ENCODE results near the gene MTCL3.
"Not testable (repeated sequence)": the region's sequence is repeated elsewhere in the genome, so short reads cannot be mapped to it uniquely, and the experiment has no call there.

Gene MTCL3

GRCh38 chr6:127439718-127440117 is 79.4 kb downstream of the MTCL3 start:
- no peak overlapping the region for H3K4me3 ChIP-seq
- no peak for DNase-seq (ENCODE audit: low spot score)
- TF ChIP-seq, protein P1, sequence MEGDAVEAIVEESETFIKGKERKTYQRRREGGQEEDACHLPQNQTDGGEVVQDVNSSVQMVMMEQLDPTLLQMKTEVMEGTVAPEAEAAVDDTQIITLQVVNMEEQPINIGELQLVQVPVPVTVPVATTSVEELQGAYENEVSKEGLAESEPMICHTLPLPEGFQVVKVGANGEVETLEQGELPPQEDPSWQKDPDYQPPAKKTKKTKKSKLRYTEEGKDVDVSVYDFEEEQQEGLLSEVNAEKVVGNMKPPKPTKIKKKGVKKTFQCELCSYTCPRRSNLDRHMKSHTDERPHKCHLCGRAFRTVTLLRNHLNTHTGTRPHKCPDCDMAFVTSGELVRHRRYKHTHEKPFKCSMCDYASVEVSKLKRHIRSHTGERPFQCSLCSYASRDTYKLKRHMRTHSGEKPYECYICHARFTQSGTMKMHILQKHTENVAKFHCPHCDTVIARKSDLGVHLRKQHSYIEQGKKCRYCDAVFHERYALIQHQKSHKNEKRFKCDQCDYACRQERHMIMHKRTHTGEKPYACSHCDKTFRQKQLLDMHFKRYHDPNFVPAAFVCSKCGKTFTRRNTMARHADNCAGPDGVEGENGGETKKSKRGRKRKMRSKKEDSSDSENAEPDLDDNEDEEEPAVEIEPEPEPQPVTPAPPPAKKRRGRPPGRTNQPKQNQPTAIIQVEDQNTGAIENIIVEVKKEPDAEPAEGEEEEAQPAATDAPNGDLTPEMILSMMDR (IDR thresholded peaks at IDR 0.05): no peak
- ATAC-seq (ENCODE audit: insufficient number of reproducible peaks, low FRiP score, low read depth): no peak
- no peaks in the 10 kb centered on the region for H3K36me3 ChIP-seq
- no peaks in the 10 kb centered on the region for H3K4me1 ChIP-seq (ENCODE audit: control insufficient read depth in 1 of 2, low read depth in 2 of 2)
- no peak overlapping the region for H3K27ac ChIP-seq
- H3K9me3 ChIP-seq: no peaks in the 10 kb centered on the region
- no peaks in the 10 kb centered on the region for H3K27me3 ChIP-seq (replicated peaks; ENCODE audit: insufficient read depth)

- TF ChIP-seq, protein P1 (IDR thresholded peaks at IDR 0.05): no peak
These were observed 82.5 kb downstream of the MTCL3 start for GRCh38 chr6:127436578-127437110.

GRCh38 chr6:127435626-127436220 is 83.4 kb downstream of the MTCL3 start:
- DNase-seq (ENCODE audit: low spot score) (no peak), ATAC-seq (ENCODE audit: insufficient number of reproducible peaks, low FRiP score, low read depth) (no peak)
- Histone ChIP-seq H3K27me3 (replicated peaks; ENCODE audit: insufficient read depth) (no peaks in the 10 kb centered on the region), H3K27ac (no peak overlapping the region), H3K4me3 (no peak overlapping the region), H3K4me1 (ENCODE audit: control insufficient read depth in 1 of 2, low read depth in 2 of 2) (no peaks in the 10 kb centered on the region), H3K9me3 (no peaks in the 10 kb centered on the region), H3K36me3 (no peaks in the 10 kb centered on the region)
- TF ChIP-seq, protein P1 (IDR thresholded peaks at IDR 0.05): no peak

More at GRCh38 chr6:127436578-127437110, 82.5 kb downstream of the MTCL3 start:
- no peaks in the 10 kb centered on the region for H3K27me3 ChIP-seq (replicated peaks; ENCODE audit: insufficient read depth)
- H3K36me3 ChIP-seq: no peaks in the 10 kb centered on the region
- no peaks in the 10 kb centered on the region for H3K4me1 ChIP-seq (ENCODE audit: control insufficient read depth in 1 of 2, low read depth in 2 of 2)
- no peaks in the 10 kb centered on the region for H3K9me3 ChIP-seq
- DNase-seq (ENCODE audit: low spot score) (no peak), ATAC-seq (ENCODE audit: insufficient number of reproducible peaks, low FRiP score, low read depth) (no peak)
- no peak overlapping the region for H3K4me3 ChIP-seq
- H3K27ac ChIP-seq: no peak overlapping the region

DNA sequence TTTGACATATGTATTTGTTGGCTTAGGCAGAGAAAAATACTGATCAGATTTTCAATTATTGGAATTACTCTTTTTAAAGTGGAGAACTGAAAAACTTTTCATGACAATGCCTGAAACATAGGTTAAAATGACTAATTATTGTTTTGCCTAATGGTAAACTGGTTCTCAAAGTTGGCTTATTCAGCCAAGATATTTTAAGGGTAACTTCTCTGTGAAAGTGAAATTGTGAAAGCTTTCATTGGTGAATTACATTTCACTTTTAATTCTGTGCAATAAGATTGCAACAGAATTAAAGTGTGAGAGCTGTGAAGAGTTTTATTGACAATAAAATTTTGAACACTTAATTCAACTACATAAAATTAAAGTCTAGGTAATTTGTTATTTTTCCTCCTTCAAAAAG is 84.5 kb downstream of the MTCL3 start:
- no peak for DNase-seq (ENCODE audit: low spot score)

GRCh38 chr6:127428562-127428961 is 90.6 kb downstream of the MTCL3 start:
- not testable (repeated sequence) for ATAC-seq (ENCODE audit: insufficient number of reproducible peaks, low FRiP score, low read depth); H3K36me3 ChIP-seq

More for the DNA sequence above, 84.5 kb downstream of the MTCL3 start:
- Histone ChIP-seq H3K9me3 (no peaks in the 10 kb centered on the region), H3K36me3 (no peaks in the 10 kb centered on the region), H3K27ac (no peak overlapping the region), H3K27me3 (replicated peaks; ENCODE audit: insufficient read depth) (no peaks in the 10 kb centered on the region), H3K4me1 (ENCODE audit: control insufficient read depth in 1 of 2, low read depth in 2 of 2) (no peaks in the 10 kb centered on the region), H3K4me3 (no peak overlapping the region)
- TF ChIP-seq, protein P1 (IDR thresholded peaks at IDR 0.05): no peak
- ATAC-seq (ENCODE audit: insufficient number of reproducible peaks, low FRiP score, low read depth): no peak

DNA sequence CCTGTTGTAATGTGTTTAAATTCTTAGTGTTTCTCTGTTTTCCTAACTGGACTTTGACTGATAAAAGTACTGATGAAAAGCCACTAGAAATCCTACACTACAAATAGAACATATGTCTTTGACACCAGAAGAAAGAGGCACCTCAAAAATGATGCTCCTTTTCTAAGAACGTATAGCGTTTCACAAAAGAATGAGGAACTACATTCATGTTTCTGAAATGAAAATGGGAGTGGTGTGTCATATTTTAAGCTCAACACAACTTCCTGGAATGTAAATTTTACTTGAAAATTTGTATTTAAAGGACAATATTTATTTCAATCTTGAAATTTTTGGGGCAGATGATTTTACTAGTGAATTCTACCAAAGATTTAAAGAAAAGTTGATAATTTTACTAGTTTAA is 95.2 kb downstream of the MTCL3 start:
- Histone ChIP-seq H3K27ac (no peak overlapping the region), H3K36me3 (no peaks in the 10 kb centered on the region)
- ATAC-seq (ENCODE audit: insufficient number of reproducible peaks, low FRiP score, low read depth): no peak

More at GRCh38 chr6:127428562-127428961, 90.6 kb downstream of the MTCL3 start:
- not testable (repeated sequence) for H3K27ac ChIP-seq; H3K27me3 ChIP-seq (replicated peaks; ENCODE audit: insufficient read depth); DNase-seq (ENCODE audit: low spot score); H3K4me3 ChIP-seq; H3K9me3 ChIP-seq; H3K4me1 ChIP-seq (ENCODE audit: control insufficient read depth in 1 of 2, low read depth in 2 of 2)

More for the DNA sequence above, 95.2 kb downstream of the MTCL3 start:
- DNase-seq (ENCODE audit: low spot score): no peak
- no peak overlapping the region for H3K4me3 ChIP-seq
- TF ChIP-seq, protein P1 (IDR thresholded peaks at IDR 0.05): no peak
- no peaks in the 10 kb centered on the region for H3K27me3 ChIP-seq (replicated peaks; ENCODE audit: insufficient read depth)
- H3K4me1 ChIP-seq (ENCODE audit: control insufficient read depth in 1 of 2, low read depth in 2 of 2): peaks cover 3 to 7% of the 10 kb centered on the region in 2 donors
- no peaks in the 10 kb centered on the region for H3K9me3 ChIP-seq

All from thoracic aorta (tissue), 2 donors.